GM19395 (cell line): Measurements from ENCODE around the gene POLR1C.
"Not testable (repeated sequence)": the region's sequence is repeated elsewhere in the genome, so short reads cannot be mapped to it uniquely, and the experiment has no call there.

ENCODE experiments used
- ATAC-seq: cut with Tn5 transposase; IDR thresholded peaks from one replicate; pipeline ENCODE4 v1.9.1; 2021; ENCODE audit warnings: mild to moderate bottlenecking, moderate library complexity; ENCODE audit not compliant: unreplicated experiment

Gene POLR1C, protein sequence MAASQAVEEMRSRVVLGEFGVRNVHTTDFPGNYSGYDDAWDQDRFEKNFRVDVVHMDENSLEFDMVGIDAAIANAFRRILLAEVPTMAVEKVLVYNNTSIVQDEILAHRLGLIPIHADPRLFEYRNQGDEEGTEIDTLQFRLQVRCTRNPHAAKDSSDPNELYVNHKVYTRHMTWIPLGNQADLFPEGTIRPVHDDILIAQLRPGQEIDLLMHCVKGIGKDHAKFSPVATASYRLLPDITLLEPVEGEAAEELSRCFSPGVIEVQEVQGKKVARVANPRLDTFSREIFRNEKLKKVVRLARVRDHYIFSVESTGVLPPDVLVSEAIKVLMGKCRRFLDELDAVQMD

DNA sequence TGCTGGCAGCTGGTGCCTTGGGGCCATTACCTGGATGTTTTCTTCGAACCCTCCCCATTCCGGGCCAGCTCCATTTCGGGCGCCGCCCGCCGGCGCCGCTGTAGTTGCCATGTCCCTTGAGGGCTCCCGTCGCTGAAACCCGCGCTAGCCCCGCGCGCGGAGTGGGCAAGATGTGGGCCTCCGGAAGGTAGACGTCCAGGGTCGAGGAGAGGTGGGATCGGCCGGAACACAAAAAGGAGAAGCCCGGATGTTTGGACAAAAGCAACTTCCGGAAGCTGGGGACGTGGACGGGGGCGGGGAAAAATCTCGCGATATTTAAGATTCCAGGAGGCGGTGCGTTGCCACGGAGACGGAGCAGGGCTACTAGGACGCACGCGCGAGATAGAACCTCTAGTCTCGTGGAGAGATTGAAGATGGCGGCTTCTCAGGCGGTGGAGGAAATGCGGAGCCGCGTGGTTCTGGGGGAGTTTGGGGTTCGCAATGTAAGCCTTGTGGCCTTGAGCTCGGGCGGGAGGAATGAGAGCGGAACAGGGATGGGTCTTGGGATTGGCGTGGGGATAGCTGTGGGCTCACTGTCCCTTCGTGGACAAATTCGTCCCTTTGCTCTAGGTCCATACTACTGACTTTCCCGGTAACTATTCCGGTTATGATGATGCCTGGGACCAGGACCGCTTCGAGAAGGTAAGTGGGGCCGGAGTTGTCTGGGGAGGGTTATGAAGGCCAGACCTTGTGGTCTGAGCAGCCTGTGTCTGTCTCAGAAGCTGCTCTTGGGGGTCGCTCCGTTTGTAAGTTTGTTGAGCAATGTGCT is at the start of gene POLR1C, which contains the start of gene YIPF3:
POLR1C (plus strand) TSS at position 393 of the 808 bp plus-strand sequence; CDS start at position 414, 21 bp downstream.
YIPF3 (minus strand) TSS at position 230 of the 808 bp plus-strand sequence; CDS start at position 111, 119 bp downstream.
- peak; percentile 88 for ATAC-seq

DNA sequence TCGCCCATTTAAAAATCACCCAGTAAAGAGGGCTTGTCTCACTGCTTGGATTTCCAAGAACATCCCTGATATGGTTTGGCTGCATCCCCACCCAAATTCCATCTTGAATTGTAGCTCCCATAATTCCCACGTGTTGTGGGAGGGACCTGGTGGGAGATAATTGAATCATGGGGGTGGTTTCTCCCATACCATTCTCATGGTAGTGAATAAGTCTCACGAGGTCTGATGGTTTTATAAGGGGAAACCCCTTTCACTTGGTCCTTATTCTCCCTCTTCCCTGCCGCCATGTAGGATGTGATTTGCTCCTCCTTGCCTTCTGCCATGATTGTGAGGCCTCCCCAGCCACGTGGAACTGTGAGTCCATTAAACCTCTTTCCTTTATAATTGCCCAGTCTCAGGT is 49.6 kb upstream of the POLR1C start:
- ATAC-seq, result not testable (repeated sequence)

DNA sequence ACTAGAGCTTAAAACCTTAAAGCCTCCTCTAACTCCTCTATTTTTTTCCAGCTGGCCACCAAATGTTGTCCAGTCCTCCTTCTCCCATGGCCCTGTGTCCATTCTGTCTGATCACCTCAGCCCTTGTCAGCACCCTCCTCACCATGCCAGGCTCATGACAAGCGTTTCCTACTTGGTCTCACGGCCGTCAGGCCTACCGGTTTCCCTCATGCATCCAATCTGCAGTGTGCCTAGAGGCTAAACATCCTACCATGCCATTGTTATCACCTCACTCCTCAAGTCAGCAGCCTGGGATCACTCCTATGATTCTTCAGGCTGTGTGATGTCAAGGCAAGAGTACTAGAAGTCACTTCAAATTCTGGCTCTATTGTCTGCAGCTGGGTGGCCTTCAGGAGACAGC is 49.1 kb upstream of the POLR1C start:
- ATAC-seq, result no peak

DNA sequence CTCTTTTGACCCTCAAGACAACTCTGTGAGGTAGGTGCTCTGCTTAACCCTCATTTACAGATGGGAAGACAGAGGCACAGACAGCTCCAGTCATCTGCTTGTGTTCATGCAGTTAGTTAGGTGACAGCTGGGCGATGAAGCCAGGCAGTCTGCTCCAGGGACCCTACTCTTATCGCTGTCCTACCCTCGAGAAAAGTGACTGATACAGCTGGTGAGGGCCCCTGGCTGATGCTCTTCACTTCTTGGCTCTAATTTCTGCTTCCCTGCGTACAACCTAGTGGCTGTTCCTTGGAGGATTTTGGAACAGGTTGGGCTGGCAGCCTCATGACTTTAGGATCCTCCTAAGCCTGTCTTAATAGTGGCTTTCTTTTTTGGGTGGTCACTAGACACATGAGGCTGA is 48.6 kb upstream of the POLR1C start:
- ATAC-seq, result no peak

DNA sequence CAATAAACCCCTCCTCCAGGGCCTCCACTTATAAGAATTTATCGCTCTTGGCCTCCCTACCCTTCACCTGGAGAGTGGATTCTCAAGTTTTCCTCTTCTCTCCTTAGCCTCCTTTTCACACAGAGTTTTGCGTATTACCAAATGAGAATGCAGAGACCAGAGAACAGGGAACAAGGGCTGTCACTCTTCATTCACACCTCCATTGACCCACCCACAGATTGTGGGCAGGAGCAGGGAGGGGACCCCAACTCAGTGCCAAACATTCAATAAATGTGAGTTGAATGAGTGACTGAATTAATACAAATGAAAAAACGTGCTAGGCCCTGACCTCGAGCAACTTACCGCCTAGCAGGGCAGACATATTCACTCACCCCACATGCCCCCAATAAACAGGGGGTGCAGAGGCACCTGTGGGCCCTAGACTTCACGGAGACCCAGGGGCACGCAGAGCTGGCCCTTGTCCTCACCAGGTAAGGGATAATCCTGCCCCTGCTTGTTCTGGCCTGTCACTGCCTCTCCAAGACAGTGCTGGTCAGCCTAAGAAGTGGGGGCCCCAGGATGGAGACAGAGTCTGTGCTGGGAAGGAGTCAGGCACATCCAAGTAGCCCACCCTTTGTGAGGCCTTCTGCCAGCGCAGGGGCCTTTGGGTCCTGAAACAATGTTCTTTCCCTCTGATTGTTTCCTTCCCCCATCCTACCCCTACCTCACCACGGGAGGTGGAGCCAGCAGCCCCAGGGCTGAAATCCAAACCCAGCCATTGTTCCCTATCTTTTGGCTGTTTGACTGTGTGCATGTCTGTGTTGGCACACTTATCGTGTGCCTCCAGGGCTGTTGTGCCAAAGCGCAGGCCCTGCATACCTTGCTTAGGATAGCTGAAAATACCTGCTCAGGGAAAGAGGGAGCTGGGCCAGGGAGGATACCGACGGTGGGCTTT is 47.9 kb upstream of the POLR1C start:
- no peak for ATAC-seq

DNA sequence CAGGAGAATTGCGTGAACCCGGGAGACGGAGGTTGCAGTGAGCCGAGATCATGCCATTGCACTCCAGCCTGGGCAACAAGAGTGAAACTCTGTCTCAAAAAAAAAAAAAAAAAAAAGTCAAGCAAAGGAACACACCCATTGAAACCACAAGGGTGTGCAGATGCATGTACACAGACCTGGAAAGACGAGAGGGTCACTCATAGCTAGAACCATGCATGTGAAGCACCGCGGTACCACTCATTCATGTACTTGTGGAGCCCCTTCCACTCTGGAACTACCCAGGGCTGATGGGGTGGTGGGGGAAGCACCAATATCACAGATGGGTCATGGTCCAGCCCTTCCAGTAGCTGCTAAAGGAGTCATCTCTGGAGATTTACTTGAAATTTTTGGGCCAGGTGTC is 46.9 kb upstream of the POLR1C start:
- ATAC-seq, result no peak

DNA sequence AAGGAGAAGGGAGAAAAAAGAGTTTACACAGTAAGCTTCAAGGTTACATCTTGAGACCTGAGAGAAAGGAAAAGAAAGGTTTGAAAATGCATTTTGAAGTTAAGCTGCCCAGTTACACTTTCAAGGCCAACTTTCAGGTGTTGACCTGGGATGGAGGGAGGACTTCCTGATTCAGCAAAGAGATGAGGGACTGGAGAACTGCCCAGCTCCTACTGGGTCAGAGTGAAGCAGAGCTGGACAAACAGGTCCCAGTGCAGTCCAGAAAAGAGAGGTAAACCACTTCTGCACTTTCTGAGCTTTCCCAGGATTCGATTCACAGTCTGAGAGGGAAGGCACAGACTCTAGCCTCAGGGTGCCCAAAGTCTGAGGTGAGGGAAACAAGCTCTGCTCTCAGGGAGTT is 45.5 kb upstream of the POLR1C start:
- no peak for ATAC-seq

DNA sequence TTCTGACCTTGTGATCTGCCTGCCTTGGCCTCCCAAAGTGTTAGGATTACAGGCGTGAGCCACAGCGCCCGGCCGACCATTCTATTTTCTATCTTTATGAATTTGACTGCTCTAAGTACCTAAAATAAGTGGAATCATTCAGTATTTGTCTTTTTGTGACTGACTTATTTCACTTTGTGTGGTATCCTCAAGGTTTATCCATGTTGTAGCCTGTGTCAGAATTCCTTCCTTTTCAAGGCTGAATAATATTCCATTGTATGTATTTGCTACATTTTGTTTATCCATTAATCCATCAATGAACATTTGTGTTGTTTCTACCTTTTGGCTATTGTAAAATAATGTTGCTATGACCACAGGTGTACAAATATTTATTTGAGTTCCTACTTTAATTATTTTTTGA is 44.4 kb upstream of the POLR1C start:
- no peak for ATAC-seq

DNA sequence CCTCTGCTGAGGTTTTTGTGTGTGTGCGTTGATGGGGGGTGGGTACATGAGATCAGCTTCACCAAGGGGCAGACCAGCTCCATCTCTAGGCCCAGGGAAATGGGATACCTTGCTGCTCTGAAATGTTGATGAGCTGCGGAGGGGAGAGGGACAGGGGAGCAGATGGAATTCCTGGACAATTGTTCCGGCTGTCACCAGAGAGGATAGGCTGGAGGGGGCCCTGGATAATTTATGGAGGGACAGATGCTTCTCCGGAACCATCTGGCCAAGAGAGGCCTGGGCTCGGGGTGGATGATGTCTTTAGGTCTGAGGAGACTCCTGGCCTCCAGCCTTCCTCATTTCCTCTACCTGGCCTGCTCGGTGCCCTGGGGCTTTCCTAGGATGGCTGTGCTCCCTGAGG is 41.4 kb upstream of the POLR1C start:
- no peak for ATAC-seq

DNA sequence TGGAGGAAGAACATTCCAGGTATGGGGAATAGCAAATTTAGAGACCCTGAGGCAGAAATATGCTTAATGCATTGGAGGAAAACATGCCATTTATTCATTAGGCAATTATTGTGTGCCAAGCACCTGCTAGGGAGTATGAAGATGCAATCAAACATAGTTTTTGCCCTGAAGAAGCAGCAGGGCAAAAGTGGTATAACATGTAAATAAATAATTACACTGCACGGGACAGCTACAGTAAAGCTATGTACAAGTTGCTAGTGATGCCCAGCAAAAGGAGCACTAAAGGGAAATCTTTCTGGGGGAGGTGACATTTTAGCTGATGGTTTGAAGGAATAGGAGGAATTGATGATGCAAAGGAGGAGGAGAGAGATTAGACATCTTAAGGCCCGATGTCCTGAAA is 40.1 kb upstream of the POLR1C start:
- no peak for ATAC-seq

DNA sequence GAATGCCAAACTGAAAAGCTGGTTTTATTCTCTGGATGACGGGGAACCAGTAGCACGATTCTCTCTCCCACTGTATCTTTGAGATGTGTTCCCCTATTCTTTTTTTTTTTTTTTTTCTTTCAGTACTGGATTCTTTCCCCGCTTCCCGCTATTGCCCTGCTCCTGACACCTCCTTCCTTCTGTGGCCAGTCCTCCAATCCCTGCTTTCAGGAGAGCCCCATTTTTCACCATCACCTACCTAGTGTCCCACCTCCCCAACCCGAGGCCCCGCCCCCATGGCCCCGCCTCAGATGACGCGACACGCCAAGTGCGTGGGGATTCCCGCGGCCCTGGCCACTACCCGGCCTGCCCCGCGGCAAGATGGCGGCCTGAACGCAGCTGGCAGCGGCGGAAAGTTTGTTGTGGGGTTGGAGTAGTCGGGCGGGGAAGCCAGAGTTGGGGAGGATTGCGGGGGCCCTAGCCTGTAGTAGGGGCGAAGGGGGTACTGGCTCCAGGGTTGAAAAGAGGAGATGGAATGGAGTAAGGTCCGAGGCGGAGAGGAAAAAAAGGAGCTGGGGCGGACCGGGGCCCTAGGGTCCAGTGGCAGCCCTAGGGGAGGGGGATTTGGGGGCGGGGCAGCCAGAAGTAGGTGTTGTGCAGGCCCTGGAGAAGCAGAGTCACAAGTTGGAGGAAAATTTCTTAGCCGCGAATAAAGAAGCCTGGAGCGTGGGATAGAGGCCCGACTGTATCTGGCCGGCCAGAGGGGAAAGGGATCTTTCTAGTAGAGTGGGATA is 39.5 kb upstream of the POLR1C start, which contains the start of gene TJAP1:
TJAP1 (plus strand) TSS at position 336 of the 773 bp plus-strand sequence. CDS start 21,432 bp downstream, outside the sequence.
- peak; percentile 93 for ATAC-seq

DNA sequence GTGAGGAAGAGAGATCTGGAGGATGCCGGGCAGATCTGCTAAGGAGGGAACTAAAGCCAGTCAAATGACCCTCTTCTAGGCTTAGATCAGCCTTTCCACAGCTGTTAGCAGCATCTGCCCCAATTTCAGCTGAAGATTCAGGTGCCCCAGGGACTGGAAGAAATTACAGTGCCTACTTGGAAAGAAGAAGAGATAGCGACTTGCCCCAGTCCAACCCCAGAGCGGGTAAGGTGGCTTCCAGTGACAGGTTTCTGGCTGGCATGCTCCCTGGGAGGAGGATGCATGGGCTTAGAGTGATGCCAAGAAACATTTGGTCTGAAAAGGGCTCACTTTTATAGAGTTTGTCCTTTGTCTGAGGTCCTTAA is 38.9 kb upstream of the POLR1C start:
- ATAC-seq, result no peak

DNA sequence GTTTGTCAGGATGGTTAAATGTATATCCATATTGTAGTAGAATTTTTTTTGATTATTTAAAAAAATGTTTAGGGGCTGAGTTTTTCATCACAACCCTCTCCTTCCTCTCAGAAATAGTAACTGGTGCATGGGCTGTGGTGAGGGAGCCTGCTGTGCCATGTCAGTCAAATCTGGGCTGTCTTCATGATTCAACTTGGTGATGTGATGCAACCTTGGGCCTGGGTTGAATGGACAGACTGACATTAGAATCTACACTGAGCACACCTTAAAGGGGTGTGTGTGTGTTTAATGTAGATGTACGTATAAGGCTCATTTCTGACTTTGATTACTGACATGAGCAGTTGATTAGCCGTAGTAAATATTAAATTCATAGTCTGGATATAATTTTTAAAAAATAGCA is 35.8 kb upstream of the POLR1C start:
- no peak for ATAC-seq

DNA sequence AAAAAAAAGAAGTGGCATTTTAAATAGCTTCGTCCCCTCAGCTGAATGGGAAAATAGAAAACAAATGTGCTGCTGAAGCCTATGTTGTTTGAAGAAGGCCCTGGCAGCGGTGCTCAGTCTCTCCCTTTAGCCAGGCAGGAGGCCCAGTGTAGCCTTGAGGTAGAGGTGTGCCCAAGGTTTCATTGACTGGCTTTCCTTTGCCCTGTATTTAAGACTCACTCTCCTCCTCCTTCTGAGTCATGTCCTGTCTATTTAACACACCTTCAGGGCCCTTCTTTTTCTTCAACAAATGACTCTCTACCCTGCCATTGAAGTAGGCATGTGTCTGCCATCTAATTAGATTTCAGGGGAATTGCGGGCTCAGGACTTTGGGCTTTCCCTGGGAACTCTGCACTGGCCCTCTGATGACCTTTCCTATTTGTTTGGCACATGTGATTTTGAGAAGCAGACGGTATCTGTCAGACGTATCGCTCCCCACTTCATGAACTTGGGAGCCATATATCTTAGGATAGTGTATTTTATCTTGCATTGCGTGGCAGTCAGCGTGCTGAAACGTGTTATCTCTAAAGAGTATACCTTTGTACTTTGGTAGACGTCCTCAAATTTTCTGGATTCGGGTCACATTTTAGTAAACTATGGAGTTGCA is 35.2 kb upstream of the POLR1C start:
- no peak for ATAC-seq

DNA sequence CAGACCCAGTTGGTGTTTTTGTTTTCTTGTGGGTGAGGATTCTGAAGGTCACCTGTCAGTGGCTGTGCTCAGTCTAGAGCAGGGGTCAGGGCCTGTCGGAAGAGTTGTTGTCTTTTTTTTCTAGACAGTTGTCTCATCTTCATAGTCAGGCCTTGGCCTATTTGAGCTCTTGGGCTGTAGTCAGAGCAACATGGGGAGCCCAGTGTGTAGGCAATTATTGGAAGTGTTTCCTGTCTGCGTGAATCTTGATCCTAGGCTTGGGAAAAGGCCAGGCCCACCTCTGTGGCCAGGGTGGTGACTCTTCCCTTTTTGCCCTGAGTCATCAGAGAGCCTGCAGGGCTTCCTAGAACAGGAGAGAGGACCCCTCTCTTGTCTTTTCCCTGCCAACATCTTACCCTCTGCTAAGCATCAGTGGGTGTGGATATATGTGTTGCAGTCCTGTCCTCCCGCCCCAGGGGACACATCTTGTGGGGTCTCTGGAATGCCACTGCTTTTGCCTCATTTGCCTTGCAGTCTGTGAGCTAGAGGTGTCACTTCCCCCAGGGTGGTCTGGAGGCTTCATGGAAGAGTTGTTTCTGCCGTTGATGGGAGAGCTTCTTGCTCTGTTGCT is 28.1 kb upstream of the POLR1C start:
- no peak for ATAC-seq

DNA sequence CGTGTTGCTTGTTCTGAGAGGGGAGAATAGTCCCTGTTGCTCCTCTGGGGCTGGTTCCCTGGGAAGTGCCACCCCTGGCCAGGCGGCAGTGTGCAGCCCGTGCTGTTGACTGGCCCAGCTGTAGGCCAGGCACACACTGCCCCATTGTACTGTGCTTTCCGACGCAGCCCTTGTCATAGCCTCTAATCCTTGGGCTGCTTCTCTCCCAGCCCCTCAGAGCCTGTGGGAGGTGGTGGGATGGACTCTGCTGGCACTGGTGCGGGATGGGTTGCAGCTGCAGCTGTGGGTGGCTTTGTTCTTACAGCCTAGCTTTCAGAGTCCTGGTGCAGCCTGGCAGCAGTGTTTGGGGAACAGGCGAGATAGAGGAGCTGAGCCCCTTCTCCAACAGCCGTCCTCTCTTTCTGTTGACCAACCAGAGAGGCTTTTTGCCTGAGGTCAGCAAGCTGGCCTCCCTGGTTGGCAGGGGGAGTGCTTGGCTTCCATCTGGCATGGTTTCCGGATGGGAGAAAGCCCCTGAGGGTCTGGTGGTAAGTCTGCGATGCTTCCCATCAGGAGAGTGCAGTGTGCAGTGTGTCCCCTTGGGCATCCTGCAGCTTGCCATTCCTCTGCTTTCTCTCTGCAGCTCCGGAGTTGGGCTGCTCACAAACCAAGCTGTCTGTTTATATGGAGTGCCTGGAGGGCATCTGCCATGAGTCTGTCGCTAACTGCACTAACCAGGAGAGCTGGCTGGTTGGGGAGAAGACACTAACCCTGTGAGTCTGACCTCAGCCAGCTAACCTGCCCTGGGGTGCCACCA is 27.4 kb upstream of the POLR1C start:
- ATAC-seq, result no peak

DNA sequence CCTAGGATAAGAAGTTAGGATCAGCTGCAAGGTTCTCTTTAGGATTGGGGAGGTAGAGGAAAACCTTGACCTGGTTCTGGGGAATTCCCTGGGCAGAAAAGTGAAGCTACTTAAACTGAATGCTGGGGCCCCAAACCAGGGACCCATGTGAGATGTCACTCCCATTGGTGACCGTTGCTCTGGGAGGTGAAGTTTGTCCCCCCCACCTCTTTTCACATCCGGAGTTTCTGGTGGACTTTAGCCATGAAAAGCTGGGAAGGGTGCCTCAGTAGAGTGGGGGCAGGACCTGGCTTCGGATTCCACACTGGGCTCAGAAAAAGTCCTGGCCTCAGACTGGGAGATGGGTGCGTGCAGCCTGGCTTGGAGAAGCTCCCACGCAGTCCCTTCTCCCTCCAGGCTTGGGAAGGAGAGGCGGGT is 26.4 kb upstream of the POLR1C start:
- ATAC-seq, result no peak
